Heart right ventricle (tissue), 16 donors: ENCODE results near the gene PCDHA1. TPM values are rescaled to one million over a fixed set of nuclear protein-coding genes. Genes with fewer than 3 reads are reported as not detected.

Source experiments
- ATAC-seq, 8 donors: fragments of 200-7000 bp; cut with Tn5 transposase; one replicate each; pipeline ENCODE4 v1.9.1; 2020; ENCODE audit warnings: mild to moderate bottlenecking in 8 of 8, moderate library complexity in 8 of 8, moderate number of reproducible peaks in 1 of 8
- DNase-seq, 2 donors: peaks; one replicate each; pipeline ENCODE4 v3.0.0-alpha.2; 2020
- H3K27ac ChIP-seq, 10 donors: fragments of 200-600 bp; sonication (generic) in 2 of 10; one replicate each; pipeline versions ENCODE4 v1.5.0 to v1.8.0; 2020 to 2022; ENCODE audit warnings: mild to moderate bottlenecking in 3 of 10
- H3K27me3 ChIP-seq, 7 donors: fragments of 200-600 bp; one replicate each; pipeline ENCODE4 v1.8.0; 2021 to 2022; ENCODE audit warnings: mild to moderate bottlenecking in 2 of 7
- H3K36me3 ChIP-seq, 9 donors: fragments of 200-600 bp; sonication (generic) in 1 of 9; one replicate each; pipeline versions ENCODE4 v1.5.0 to v1.8.0; 2020 to 2022; ENCODE audit warnings: mild to moderate bottlenecking in 2 of 9
- H3K4me1 ChIP-seq, 9 donors: fragments of 200-600 bp; sonication (generic) in 1 of 9; one replicate each; pipeline versions ENCODE4 v1.5.0 to v1.8.0; 2020 to 2022; ENCODE audit warnings: mild to moderate bottlenecking in 4 of 9
- H3K4me3 ChIP-seq, 10 donors: fragments of 200-600 bp; sonication (generic) in 2 of 10; one replicate each; pipeline versions ENCODE4 v1.5.0 to v1.8.0; 2020 to 2022; ENCODE audit warnings: mild to moderate bottlenecking in 7 of 10, moderate library complexity in 2 of 10
- H3K9me3 ChIP-seq, 11 donors: fragments of 200-600 bp in 10 of 11; sonication (generic) in 2 of 11; one replicate each; pipeline versions ENCODE4 v1.5.0 to v1.8.0; 2013 to 2022; ENCODE audit warnings: mild to moderate bottlenecking in 2 of 11, control low read depth in 1 of 11, moderate library complexity in 1 of 11
- CTCF ChIP-seq, 9 donors: fragments of 200-600 bp; sonication (generic) in 2 of 9; IDR thresholded peaks; one replicate each; pipeline versions ENCODE4 v1.5.0 to v1.8.0; 2021 to 2022; ENCODE audit warnings: antibody characterized with exemption in 9 of 9, mild to moderate bottlenecking in 5 of 9, moderate library complexity in 1 of 9
- WGBS, 2 donors: extraction: QIAGEN DNeasy Blood & Tissue Kit; methylation state at CpG; one replicate each; pipeline ENCODE4 v1.1.7; 2013; ENCODE audit warnings: inconsistent platforms in 1 of 2; 5-methylcytosine and 5-hydroxymethylcytosine counted together
- intact Hi-C, 10 donors: fragments of 100-400 bp; cut with DNase I; formaldehyde crosslinking; loops; one replicate each; pipeline versions ENCODE4 v1.11.1 to v1.14.2; 2022
- polyA plus RNA-seq, 2 donors: library from polyadenylated mRNA; stranded (reverse); fragments of 200-250 nt; gene quantifications; one replicate each; pipeline ENCODE4 v1.2.3, GENCODE V29; 2013
- total RNA-seq, 10 donors: library from RNA; stranded (reverse); fragmentation: NEBNext Ultra II Directional in 3 of 10; extraction: Animal tissue kit (Norgen Biotek cat#: 25700) in 3 of 10; gene quantifications; one replicate each; pipeline versions ENCODE4 v1.2.1 to v1.2.4, GENCODE V29; 2021 to 2023
- donor health status: Arrhythmogenic right ventricular cardiomyopathy.
- donor health status: ischemic (EF 13 %, LVEDD 7.1; RV severe dilation, severe dysfunction).
- donor health status: healthy with polysubstance abuse.
- donor health status: DM: no; HTN: yes; CAD: no.
- donor health status: DM: no; HTN: no; CAD: no.
- donor health status: ischemic (EF 25% LVEDD 6.9; RV normal size, moderate dysfunction).
- donor health status: ischemic (EF 25% LVEDD 5.7; RV mildly dilated, moderate dysfunction).
- donor health status: healthy.
- donor health status: DM: yes; HTN: yes; CAD: no.
- donor health status: Ischemic cardiomyopathy.
- donor health status: ischemic (EF 35%, LVEDD 5.7; RV mildly dilated, moderate dysfunction).
- donor health status: nonischemic (EF 11% LVEDD 7.7; RV severe dilation, severe dysfunction).
- donor health status: DM: yes; HTN: yes; CAD: no.
- donor health status: PGD.
- donor health status: ischemic (EF 29% LVEDD 5.4; RV normal size, mild dysfunction).
- donor health status: nonischemic (EF 23%, LVEDD 6.1; RV moderate dilation, normal function).

Gene PCDHA1
- total and polyA plus RNA-seq, 12 donors: 0.07 to 0.09 TPM; not detected in 10

GRCh38 chr5:140977003-140977402, 191.1 kb downstream of the PCDHA1 start:
- Histone ChIP-seq H3K4me3 (no peak overlapping the region), H3K36me3 (no peaks in the 10 kb centered on the region), H3K4me1 (no peaks in the 10 kb centered on the region), H3K9me3 (no peaks in the 10 kb centered on the region), H3K27ac (no peak overlapping the region), H3K27me3 (peaks cover 0 to 4% (median 0%) of the 10 kb centered on the region in 7 donors)
- intact Hi-C loops: no loop called here
- WGBS, 2 donors: 61 to 68% methylated on average over 3 of the region's 3 CpGs
- DNase-seq (no peak), ATAC-seq (peak in 1 of 8 donors; percentile 53)
- no peak for TF ChIP-seq CTCF (IDR thresholded peaks at IDR 0.05)

DNA sequence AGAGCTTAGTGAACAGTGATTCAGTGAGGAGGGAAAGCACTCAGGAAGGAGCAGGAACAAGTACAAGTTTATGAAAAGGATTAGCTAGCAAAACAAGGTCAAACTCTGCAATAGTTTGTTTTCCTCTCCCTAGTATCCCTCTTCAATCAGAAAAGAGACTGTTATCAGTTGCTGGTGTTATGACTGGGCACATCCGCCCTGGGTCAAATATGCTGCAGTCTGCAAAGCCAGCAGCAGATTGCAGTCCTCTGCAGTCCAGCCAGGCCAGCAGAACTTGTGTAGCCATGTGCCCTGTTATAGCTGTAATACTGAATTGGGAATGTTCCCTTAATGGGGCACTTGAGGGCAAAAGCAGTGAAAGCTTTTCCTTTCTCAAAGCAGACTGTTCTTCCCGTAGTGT, 192.3 kb downstream of the PCDHA1 start:
- WGBS, 2 donors: 46 to 49% methylated on average over 2 of the region's 2 CpGs
- ATAC-seq (peak in 1 of 8 donors; percentile 20), DNase-seq (no peak)
- Histone ChIP-seq H3K36me3 (no peaks in the 10 kb centered on the region), H3K4me3 (no peak overlapping the region), H3K27me3 (peaks cover 0 to 4% (median 0%) of the 10 kb centered on the region in 7 donors), H3K9me3 (no peaks in the 10 kb centered on the region), H3K27ac (no peak overlapping the region), H3K4me1 (no peaks in the 10 kb centered on the region)
- no peak for TF ChIP-seq CTCF (IDR thresholded peaks at IDR 0.05)
- intact Hi-C loops: no loop called here

- no peak overlapping the region for H3K27ac ChIP-seq
- H3K36me3 ChIP-seq: no peaks in the 10 kb centered on the region
- no peaks in the 10 kb centered on the region for H3K9me3 ChIP-seq
- ATAC-seq (no peak), DNase-seq (no peak)
- no peaks in the 10 kb centered on the region for H3K4me1 ChIP-seq
- WGBS, 2 donors: 89 to 97% methylated on average over 1 of the region's 1 CpG
- no peak for TF ChIP-seq CTCF (IDR thresholded peaks at IDR 0.05)
- intact Hi-C loops: no loop called here
- no peak overlapping the region for H3K4me3 ChIP-seq
- peaks cover 0 to 4% (median 0%) of the 10 kb centered on the region in 7 donors for H3K27me3 ChIP-seq
Measured at GRCh38 chr5:140978983-140979382, 193.0 kb downstream of the PCDHA1 start.

DNA sequence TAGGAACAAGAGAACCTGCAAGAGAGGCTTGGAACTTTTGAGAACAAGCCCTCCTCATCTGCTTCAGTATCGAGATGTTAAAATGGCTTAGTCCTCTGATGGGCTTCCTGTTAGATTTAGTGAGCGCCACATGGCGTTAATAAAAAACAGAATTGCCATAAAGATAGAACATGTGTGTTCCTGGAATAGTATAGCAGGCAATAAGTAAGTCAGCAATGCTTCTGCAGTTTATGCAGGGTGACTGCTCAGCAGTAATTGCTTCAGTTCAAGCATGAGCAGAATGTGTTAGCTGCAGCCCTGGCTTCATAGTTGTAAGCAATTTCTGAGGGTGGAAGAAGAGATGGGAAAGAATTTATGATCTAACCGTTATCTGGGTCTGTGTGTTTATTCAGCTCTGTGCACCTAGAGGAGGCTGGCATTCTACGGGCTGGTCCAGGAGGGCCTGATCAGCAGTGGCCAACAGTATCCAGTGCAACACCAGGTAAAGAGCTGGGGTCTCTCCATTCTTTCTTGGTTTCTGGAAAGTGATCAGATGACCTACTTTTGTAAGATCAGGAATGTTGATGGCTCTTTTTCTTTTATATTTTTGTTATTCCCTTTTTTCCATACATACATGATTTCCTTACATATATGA, 196.3 kb downstream of the PCDHA1 start:
- no peaks in the 10 kb centered on the region for H3K4me1 ChIP-seq
- H3K36me3 ChIP-seq: no peaks in the 10 kb centered on the region
- intact Hi-C loops: no loop called here
- no peaks in the 10 kb centered on the region for H3K9me3 ChIP-seq
- no peak for ATAC-seq
- no peak overlapping the region for H3K4me3 ChIP-seq
- WGBS, 2 donors: 88% methylated on average over 5 of the region's 5 CpGs
- peaks cover 0 to 7% (median 3%) of the 10 kb centered on the region in 7 donors for H3K27me3 ChIP-seq
- DNase-seq: no peak
- TF ChIP-seq CTCF (IDR thresholded peaks at IDR 0.05): no peak
- H3K27ac ChIP-seq: no peak overlapping the region
